KMS-11 (cell line): Measurements from ENCODE around the gene ARHGAP28.

Experiments
- H2AFZ ChIP-seq: fragments of 200-600 bp; sonication (generic); 2 replicates; pipeline ENCODE4 v1.6.1; 2016; ENCODE audit warnings: antibody characterized with exemption, mixed run types, low read depth
- H3K27ac ChIP-seq: fragments of 200-600 bp; sonication (generic); 2 replicates; pipeline ENCODE4 v1.6.1; 2016; ENCODE audit warnings: mild to moderate bottlenecking, mixed run types
- H3K27me3 ChIP-seq: fragments of 200-600 bp; sonication (generic); 2 replicates; pipeline ENCODE4 v1.6.1; 2017; ENCODE audit warnings: mild to moderate bottlenecking, low read depth, mixed run types, moderate library complexity; ENCODE audit not compliant: insufficient read depth
- H3K36me3 ChIP-seq: fragments of 200-600 bp; sonication (generic); 2 replicates; pipeline ENCODE4 v1.6.1; 2017; ENCODE audit warnings: mild to moderate bottlenecking, mixed run types; ENCODE audit not compliant: insufficient read depth
- H3K4me1 ChIP-seq: fragments of 200-600 bp; sonication (generic); 2 replicates; pipeline ENCODE4 v1.6.1; 2016; ENCODE audit warnings: mild to moderate bottlenecking, low read depth, mixed run types; ENCODE audit not compliant: poor library complexity, severe bottlenecking
- H3K4me2 ChIP-seq: fragments of 200-600 bp; sonication (generic); 2 replicates; pipeline ENCODE4 v1.7.0; 2016; ENCODE audit warnings: mild to moderate bottlenecking, mixed run types
- H3K4me3 ChIP-seq: fragments of 200-600 bp; sonication (generic); IDR thresholded peaks from 2 replicates; pipeline ENCODE4 v1.6.1; 2017; ENCODE audit warnings: low read depth, low read length, mixed read lengths; ENCODE audit not compliant: insufficient read depth
- H3K79me2 ChIP-seq: fragments of 200-600 bp; sonication (generic); 2 replicates; pipeline ENCODE4 v1.6.1; 2016; ENCODE audit warnings: low read depth, mixed run types; ENCODE audit not compliant: insufficient read depth
- H3K9ac ChIP-seq: fragments of 200-600 bp; sonication (generic); 2 replicates; pipeline ENCODE4 v1.6.1; 2016; ENCODE audit warnings: mild to moderate bottlenecking, mixed run types
- H4K20me1 ChIP-seq: fragments of 200-600 bp; sonication (generic); 2 replicates; pipeline ENCODE4 v1.6.1; 2016; ENCODE audit warnings: mild to moderate bottlenecking, mixed run types; ENCODE audit not compliant: insufficient read depth
- TF ChIP-seq, protein P1 (sequence below): fragments of 200-600 bp; sonication (generic); conservative IDR thresholded peaks from 2 replicates; pipeline ENCODE4 v1.6.1; 2017; ENCODE audit warnings: low read depth, mild to moderate bottlenecking, antibody characterized with exemption, low read length, moderate library complexity, mixed read lengths

ARHGAP28 gene

DNA sequence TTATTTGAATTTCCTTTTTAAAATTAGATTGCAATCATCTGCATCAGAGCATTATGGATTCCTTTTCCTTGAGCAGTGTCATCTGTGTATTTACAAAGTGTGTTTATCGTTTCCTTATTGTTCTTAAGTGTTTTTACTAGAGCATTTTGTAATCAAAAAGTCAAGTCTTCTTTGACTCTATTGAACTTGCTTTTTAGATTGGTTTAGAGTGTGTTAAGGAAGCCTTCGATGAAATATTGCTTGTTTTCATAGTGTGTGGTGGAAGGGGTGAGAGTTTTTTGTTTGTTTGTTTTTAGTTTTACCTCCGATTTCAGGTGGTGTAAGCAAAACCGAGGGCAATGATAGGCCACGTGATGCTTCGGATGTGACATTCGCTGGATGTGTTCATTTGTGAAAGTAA, 45.7 kb downstream of the ARHGAP28 start:
- no peak overlapping the region for H3K27ac ChIP-seq
- H3K79me2 ChIP-seq = no peaks in the 10 kb centered on the region
- H3K9ac ChIP-seq = no peak overlapping the region
- H2AFZ ChIP-seq = no peak overlapping the region
- no peaks in the 10 kb centered on the region for H4K20me1 ChIP-seq
- no peaks in the 10 kb centered on the region for H3K27me3 ChIP-seq
- H3K36me3 ChIP-seq = no peaks in the 10 kb centered on the region
- H3K4me2 ChIP-seq = no peak overlapping the region
- H3K4me1 ChIP-seq = no peaks in the 10 kb centered on the region
- TF ChIP-seq, protein P1, sequence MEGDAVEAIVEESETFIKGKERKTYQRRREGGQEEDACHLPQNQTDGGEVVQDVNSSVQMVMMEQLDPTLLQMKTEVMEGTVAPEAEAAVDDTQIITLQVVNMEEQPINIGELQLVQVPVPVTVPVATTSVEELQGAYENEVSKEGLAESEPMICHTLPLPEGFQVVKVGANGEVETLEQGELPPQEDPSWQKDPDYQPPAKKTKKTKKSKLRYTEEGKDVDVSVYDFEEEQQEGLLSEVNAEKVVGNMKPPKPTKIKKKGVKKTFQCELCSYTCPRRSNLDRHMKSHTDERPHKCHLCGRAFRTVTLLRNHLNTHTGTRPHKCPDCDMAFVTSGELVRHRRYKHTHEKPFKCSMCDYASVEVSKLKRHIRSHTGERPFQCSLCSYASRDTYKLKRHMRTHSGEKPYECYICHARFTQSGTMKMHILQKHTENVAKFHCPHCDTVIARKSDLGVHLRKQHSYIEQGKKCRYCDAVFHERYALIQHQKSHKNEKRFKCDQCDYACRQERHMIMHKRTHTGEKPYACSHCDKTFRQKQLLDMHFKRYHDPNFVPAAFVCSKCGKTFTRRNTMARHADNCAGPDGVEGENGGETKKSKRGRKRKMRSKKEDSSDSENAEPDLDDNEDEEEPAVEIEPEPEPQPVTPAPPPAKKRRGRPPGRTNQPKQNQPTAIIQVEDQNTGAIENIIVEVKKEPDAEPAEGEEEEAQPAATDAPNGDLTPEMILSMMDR = no peak
- no peak overlapping the region for H3K4me3 ChIP-seq

DNA sequence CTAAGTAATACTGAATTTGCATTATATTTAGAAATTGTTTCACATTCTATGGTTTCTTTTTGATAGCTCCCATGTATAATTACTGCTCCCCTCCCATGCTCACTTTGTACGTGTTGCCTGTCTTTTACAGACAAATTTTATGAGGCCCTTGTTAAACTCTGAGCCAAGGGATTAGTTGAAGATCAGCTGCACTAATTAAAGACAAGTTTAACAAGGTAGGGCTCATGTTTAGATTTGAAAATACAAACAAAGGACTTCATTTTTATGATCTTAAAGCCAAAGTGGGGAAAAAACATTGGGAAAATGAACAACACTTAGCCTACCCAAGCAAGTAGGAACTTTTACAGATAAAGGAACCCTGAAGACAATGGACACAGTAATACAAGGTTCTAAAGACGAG, 46.2 kb downstream of the ARHGAP28 start:
- no peak overlapping the region for H3K27ac ChIP-seq
- H3K27me3 ChIP-seq = no peaks in the 10 kb centered on the region
- H3K9ac ChIP-seq = no peak overlapping the region
- no peaks in the 10 kb centered on the region for H4K20me1 ChIP-seq
- no peaks in the 10 kb centered on the region for H3K79me2 ChIP-seq
- no peaks in the 10 kb centered on the region for H3K36me3 ChIP-seq
- TF ChIP-seq, protein P1 = no peak
- H3K4me3 ChIP-seq = no peak overlapping the region
- H3K4me1 ChIP-seq = no peaks in the 10 kb centered on the region
- no peak overlapping the region for H3K4me2 ChIP-seq
- H2AFZ ChIP-seq = no peak overlapping the region

GRCh38 chr18:6776188-6776587, 46.7 kb downstream of the ARHGAP28 start:
- Histone ChIP-seq H4K20me1 (no peaks in the 10 kb centered on the region), H3K4me1 (no peaks in the 10 kb centered on the region), H3K27me3 (no peaks in the 10 kb centered on the region), H3K27ac (no peak overlapping the region), H3K4me3 (no peak overlapping the region), H3K79me2 (no peaks in the 10 kb centered on the region), H3K4me2 (no peak overlapping the region), H3K36me3 (no peaks in the 10 kb centered on the region), H2AFZ (no peak overlapping the region), H3K9ac (no peak overlapping the region)
- TF ChIP-seq, protein P1 = no peak

GRCh38 chr18:6777509-6777908, 48.0 kb downstream of the ARHGAP28 start:
- Histone ChIP-seq H2AFZ (no peak overlapping the region), H3K27ac (no peak overlapping the region), H3K27me3 (no peaks in the 10 kb centered on the region), H4K20me1 (no peaks in the 10 kb centered on the region), H3K4me3 (no peak overlapping the region), H3K4me1 (no peaks in the 10 kb centered on the region), H3K4me2 (no peak overlapping the region), H3K79me2 (no peaks in the 10 kb centered on the region), H3K9ac (no peak overlapping the region), H3K36me3 (no peaks in the 10 kb centered on the region)
- TF ChIP-seq, protein P1 = no peak
